Transverse colon (tissue), 3 donors: ENCODE data around the gene RIPPLY3.

Experiments used
- POLR2A ChIP-seq: fragments of 450-650 bp; IDR thresholded peaks from one replicate; pipeline ENCODE4 v1.6.1; 2016; ENCODE audit warnings: antibody characterized with exemption, mild to moderate bottlenecking, moderate library complexity
- TF ChIP-seq, protein P1 (sequence below), 5 experiments: fragments of 200-600 bp in 3 of 5; fragments of 450-650 bp in 2 of 5; sonication (generic) in 3 of 5; IDR thresholded peaks; 1 replicate in 2 of 5; 2 replicates in 3 of 5; pipeline ENCODE4 v1.5.1; 2016 to 2017; ENCODE audit warnings: antibody characterized with exemption in 5 of 5, inconsistent platforms in 3 of 5, mild to moderate bottlenecking in 2 of 5, moderate library complexity in 1 of 5

DNA sequence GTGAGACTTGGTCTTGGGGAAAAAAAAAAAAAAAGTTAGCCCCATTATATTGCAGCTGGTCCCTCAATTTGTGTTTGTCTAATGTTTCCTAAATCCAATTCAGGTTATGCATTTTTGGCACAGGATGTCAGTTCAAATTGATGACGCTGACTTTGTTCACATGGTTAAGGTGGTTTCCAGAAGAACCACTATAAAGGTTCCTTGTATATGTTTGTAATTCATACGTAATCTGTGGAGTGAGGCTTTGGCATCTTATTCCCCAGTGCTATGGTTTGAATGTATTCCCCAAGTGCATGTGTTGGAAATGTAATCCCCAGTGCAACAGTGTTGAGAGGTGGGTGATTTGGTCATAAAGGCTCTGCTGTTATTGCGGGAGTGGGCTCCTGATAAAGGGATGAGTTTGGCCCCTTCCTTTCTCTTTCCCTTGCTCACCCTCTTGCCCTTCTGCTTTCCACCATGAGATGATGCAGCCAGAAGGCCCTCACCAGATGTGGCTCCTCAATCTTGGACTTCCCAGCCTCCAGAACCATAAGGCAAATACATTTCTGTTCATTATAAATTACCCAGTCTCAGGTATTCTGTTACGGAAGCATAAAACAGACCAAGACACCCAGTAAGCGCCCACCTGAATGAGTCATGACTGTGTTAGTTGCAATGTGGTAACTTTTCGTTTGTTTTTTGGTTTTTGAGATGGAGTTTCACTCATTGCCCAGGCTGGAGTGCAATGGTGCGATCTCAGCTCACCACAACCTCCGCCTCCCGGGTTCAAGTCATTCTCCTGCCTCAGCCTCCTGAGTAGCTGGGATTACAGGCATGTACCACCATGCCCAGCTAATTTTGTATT is 20.5 kb upstream of the RIPPLY3 start:
- TF ChIP-seq, protein P1, sequence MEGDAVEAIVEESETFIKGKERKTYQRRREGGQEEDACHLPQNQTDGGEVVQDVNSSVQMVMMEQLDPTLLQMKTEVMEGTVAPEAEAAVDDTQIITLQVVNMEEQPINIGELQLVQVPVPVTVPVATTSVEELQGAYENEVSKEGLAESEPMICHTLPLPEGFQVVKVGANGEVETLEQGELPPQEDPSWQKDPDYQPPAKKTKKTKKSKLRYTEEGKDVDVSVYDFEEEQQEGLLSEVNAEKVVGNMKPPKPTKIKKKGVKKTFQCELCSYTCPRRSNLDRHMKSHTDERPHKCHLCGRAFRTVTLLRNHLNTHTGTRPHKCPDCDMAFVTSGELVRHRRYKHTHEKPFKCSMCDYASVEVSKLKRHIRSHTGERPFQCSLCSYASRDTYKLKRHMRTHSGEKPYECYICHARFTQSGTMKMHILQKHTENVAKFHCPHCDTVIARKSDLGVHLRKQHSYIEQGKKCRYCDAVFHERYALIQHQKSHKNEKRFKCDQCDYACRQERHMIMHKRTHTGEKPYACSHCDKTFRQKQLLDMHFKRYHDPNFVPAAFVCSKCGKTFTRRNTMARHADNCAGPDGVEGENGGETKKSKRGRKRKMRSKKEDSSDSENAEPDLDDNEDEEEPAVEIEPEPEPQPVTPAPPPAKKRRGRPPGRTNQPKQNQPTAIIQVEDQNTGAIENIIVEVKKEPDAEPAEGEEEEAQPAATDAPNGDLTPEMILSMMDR (IDR thresholded peaks at IDR 0.05): no peak
- no peak for TF ChIP-seq POLR2A
